Stimulated activated naive CD8-positive, alpha-beta T cell treated with anti-CD3 and anti-CD28 coated beads, Interleukin-15, amount 100 ng/mL, for 72 hours (primary cell): Measurements from ENCODE around the gene ITGA1.
A peak's percentile ranks its signal among the peaks of the same experiment; 100 is the strongest.

ENCODE experiments used
- ATAC-seq: fragments of 150-1000 bp; cut with Tn5 transposase; 2 replicates; pipeline ENCODE4 v1.10.0; 2021; ENCODE audit warnings: mild to moderate bottlenecking, moderate library complexity
- DNase-seq, 2 donors: peaks; one replicate each; pipeline ENCODE4 v3.0.0; 2021 to 2022
- H3K27ac Mint-ChIP-seq, 2 donors: one replicate each; pipeline ENCODE4 v1.8.0; 2022; ENCODE audit warnings: mild to moderate bottlenecking in 2 of 2, mixed read lengths in 2 of 2, moderate library complexity in 2 of 2
- H3K27me3 Mint-ChIP-seq: one replicate; pipeline ENCODE4 v1.8.0; 2022; ENCODE audit warnings: mixed read lengths
- H3K4me1 Mint-ChIP-seq: one replicate; pipeline ENCODE4 v1.8.0; 2022; ENCODE audit warnings: mild to moderate bottlenecking, mixed read lengths
- H3K4me3 Mint-ChIP-seq, 2 donors: one replicate each; pipeline ENCODE4 v1.8.0; 2022; ENCODE audit warnings: mild to moderate bottlenecking in 2 of 2, mixed read lengths in 2 of 2, moderate library complexity in 1 of 2
- H3K9me3 Mint-ChIP-seq, 2 donors: one replicate each; pipeline ENCODE4 v1.8.0; 2022; ENCODE audit warnings: mixed read lengths in 2 of 2

Gene ITGA1

DNA sequence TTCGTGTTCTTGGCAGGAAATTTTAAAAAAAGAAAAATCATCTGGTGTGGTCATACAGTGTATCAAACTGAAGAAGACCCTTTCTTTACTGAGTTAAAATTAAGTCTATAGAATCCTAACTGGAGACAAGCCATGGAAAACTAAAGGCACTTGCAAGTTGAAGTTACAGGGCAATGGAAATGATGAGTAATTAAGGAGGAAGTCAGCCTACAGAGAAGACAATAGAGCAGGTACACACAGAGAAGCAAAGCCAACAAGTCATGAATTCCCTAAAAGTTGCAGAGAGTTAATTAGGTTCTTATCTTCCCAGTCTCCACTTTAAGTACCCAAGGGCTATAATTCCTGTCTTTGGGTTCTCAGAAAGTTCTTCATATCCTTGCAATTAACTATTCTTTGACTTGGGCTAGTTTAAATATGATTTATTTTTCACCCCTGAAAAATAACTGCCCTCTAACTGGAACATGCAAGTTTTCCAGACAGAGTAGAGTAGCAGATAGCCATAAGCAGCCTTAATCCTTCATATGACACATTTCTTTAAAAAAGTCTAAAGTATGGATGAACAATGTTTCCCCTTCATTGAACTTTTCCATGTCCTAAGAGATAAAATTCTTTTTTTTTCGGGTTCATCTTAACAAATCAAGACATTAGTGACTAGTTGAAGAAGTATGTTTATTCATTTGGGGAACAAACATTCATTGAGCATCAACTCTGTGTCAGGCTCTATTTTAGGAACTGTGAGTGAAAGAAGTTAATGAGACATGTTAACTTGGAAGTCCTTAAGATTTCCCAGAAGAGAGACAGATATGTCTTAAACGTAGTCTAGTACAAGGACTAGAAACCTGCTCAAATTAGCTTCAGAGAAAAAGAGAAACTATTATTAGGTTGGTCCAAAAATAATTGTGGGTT is 196.3 kb downstream of the ITGA1 start:
- ATAC-seq (no peak), DNase-seq (no peak)
- H3K27me3 Mint-ChIP-seq: peaks cover 79% of the 10 kb centered on the region
- H3K27ac Mint-ChIP-seq: no peak overlapping the region
- no peaks in the 10 kb centered on the region for H3K9me3 Mint-ChIP-seq
- H3K4me1 Mint-ChIP-seq: peaks cover 22% of the 10 kb centered on the region
- H3K4me3 Mint-ChIP-seq: no peak overlapping the region

DNA sequence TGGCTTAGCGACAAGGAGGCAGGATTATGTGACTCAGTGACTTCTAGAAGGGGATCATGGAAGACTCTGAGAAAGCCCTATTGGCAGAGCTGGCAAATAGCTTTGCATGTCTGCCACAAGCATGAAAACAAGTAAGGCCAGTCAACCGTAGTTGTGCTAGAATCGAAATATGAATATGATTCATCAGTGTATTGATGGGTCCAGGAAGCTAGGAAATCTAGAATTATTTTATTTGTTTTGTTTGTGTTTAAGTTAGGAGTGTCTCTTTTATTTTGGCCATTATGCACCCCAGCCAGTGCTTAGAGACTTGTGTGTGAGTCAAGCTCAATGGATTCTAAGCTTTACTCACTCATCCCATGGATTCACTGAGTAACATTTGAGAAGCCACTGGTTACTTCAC is 197.6 kb downstream of the ITGA1 start:
- DNase-seq: no peak
- no peak overlapping the region for H3K27ac Mint-ChIP-seq
- H3K27me3 Mint-ChIP-seq: peaks cover 74% of the 10 kb centered on the region
- no peaks in the 10 kb centered on the region for H3K9me3 Mint-ChIP-seq
- ATAC-seq: no peak
- H3K4me3 Mint-ChIP-seq: no peak overlapping the region
- H3K4me1 Mint-ChIP-seq: peaks cover 27% of the 10 kb centered on the region

DNA sequence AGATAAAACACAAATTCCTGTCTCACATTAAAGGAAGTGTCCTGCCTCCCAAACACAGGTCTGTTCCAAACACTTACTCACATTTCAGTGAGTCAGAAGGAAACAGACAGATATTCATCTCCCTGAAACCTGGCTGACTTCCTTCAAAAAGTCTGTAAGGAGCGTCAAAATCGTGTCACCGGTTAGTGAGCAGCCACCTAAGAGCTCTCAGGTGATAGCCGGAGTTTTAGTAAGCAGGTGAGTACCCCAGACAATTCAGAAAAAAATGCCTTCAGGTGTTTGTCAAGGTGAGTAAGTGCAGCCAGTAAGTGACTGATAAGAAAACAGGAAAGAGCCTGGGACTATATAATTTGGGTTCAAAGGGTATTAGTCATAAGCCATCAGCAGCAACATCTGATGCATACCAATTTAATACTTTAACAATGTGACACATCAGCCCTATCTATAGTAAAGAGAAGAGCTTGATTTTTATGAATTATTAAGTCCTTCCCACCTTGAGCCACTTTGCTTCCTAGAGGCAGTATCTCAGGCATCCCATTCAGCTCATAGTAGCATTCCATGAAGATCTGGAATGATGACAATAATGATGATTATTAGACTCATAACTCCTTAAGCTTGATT is 200.1 kb downstream of the ITGA1 start:
- H3K4me1 Mint-ChIP-seq: peaks cover 27% of the 10 kb centered on the region
- H3K27me3 Mint-ChIP-seq: peaks cover 67% of the 10 kb centered on the region
- peak; percentile 64 for ATAC-seq
- H3K9me3 Mint-ChIP-seq: no peaks in the 10 kb centered on the region
- no peak for DNase-seq
- no peak overlapping the region for H3K4me3 Mint-ChIP-seq
- H3K27ac Mint-ChIP-seq: peak overlapping the region in 1 of 2 donors; percentile 18

DNA sequence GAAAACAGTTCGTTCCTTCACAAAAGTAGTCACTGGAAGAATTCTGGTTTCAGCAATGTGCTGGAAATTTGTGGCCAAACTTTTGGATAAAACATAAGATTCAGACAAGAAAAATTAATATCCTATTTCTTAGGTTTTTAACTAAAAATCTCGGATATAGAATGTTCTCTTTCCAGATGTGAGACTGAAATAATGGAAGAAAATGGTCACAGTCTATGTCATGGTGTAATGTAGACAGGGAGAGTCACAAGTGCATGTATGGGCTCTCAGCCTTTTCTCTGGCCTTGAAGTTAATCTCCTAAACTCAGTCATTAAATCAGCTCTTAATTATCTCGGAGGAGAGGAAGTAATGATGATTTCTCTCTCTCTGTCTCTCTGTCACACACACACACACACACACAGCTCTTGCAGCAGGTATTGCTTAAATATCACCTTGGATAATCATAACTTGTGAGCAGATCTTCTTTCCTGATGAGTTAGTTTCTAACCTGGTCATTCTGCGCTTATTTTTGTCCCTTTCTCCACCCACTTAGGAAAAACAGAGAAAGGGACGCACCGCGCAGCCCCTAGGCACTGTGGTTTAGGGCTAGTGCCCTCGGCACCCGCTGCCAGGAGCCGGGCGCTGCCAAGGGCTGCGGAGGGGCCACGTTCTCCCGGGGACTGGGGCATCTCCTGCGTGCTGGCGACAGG is 200.8 kb downstream of the ITGA1 start:
- no peak for DNase-seq
- ATAC-seq: peak; percentile 7
- Mint-ChIP-seq H3K27ac (peak overlapping the region in 1 of 2 donors; percentile 63), H3K4me3 (peak overlapping the region; percentile 67 to 83), H3K4me1 (peaks cover 26% of the 10 kb centered on the region), H3K27me3 (peaks cover 63% of the 10 kb centered on the region), H3K9me3 (no peaks in the 10 kb centered on the region)

DNA sequence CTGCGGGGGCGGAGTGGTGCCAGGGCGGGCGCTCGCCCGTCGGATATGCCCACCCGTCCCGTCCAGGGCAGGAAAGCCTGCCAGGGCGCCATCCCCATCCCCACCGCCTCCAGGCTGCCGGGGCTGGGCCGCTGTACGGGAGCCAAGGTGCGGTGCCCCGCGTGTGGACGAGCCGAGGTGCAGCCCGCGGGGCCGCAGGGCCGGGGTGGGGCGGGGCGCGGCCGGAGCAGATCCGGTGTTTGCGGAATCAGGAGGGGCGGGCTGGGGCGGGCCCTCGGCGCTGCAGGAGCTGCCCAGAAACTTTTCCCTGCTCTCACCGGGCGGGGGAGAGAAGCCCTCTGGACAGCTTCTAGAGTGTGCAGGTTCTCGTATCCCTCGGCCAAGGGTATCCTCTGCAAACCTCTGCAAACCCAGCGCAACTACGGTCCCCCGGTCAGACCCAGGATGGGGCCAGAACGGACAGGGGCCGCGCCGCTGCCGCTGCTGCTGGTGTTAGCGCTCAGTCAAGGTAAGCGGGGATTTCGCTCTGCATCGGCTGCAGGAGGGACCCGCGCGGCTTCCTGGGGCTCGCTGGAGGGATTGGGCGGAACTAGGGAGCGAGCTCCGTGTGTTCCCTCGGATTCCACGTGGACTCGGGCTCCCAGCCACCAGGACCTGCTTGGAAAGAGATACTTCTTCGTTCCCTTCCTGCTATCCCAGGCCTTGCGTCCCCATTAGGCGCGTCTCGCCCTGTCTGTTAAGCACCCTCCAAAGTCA is 201.5 kb downstream of the ITGA1 start, which contains the start of gene ITGA2:
Gene ITGA2 (plus strand): TSS at position 328 of the 756 bp plus-strand sequence. CDS start 117 bp downstream, at position 445.
- DNase-seq (peak; percentile 26 to 52), ATAC-seq (peak; percentile 72)
- H3K9me3 Mint-ChIP-seq: no peaks in the 10 kb centered on the region
- H3K4me1 Mint-ChIP-seq: peaks cover 20% of the 10 kb centered on the region
- peaks cover 56% of the 10 kb centered on the region for H3K27me3 Mint-ChIP-seq
- H3K27ac Mint-ChIP-seq: peak within 1 kb of the TSS in 1 of 2 donors; percentile 63
- peak within 1 kb of the TSS; percentile 79 to 83 for H3K4me3 Mint-ChIP-seq

DNA sequence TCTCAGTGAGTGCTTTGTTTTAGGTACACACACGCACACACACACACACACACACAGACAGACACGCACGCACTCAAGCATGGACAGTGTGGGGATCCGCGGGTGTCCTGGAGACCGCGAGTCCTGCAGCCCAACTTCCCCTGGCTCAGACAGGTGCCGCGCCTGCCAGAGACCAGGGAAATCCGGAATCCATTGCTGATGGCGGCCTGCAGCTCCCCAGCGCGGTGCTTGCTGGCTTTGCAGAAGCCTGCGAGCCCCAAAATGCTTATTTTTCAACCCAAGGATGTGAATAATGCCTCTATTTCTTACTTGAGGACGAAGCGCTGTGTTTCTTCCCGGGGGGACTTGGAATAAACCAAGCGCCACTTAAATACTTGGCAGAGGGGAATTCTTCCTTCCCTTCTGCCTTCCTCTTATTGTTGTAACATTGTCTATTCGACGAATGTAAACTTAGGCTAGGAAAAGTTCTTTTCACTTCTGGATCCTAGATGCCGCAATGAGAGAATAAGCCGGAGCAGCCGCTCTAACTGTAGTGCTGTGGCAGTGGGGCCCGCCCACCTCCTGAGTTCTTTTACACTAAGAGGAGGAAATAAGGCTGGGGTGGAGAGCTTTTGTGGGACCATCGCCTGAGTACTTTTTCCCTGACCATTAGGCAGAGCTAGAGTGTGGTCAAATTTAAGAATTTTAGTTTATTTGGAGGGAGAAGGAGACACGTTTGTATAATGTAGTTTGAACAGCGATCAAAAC is 202.2 kb downstream of the ITGA1 start:
- H3K27ac Mint-ChIP-seq: no peak overlapping the region
- peaks cover 20% of the 10 kb centered on the region for H3K4me1 Mint-ChIP-seq
- ATAC-seq (peak; percentile 63), DNase-seq (peak; percentile 21 to 32)
- H3K9me3 Mint-ChIP-seq: no peaks in the 10 kb centered on the region
- H3K4me3 Mint-ChIP-seq: peak overlapping the region; percentile 79 to 83
- H3K27me3 Mint-ChIP-seq: peaks cover 48% of the 10 kb centered on the region

DNA sequence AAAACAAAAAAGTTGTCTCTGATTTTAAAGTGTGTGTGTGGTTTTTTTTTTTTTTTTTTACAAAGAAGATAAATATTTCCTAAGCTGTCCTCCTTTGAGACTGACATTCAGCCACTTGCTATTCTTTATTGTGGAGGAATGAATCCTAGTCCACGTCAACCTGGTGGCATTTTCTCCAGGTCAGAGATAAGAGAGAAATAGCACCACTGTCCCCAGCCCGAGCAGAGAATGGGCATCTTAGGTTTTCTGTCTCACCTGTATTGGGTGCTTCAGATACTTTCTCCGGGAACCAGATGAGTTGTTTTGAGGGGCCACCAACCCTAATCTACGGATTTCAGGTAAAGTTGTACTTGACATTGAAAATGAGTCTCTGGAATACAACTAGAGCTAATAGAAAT is 202.8 kb downstream of the ITGA1 start:
- H3K27me3 Mint-ChIP-seq: peaks cover 47% of the 10 kb centered on the region

DNA sequence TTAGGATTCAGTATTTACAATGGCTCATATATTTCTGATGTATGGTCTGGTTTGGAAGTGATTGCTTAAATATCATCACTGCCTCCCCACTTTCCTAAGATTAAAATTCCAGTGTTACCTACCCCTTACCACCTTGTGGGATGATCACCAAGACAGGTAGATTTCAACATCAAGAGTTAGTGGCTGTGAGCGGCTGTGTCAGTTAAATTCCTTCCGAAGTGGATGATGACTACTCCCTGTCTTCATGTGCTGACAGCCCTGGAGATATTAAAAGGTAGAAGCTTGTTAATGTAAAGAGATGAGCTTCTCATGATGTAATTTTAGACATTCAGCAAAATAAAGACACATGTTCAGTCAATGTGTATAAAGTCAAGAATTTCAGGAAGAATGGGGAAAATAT is 205.7 kb downstream of the ITGA1 start:
- Mint-ChIP-seq H3K4me1 (peaks cover 10% of the 10 kb centered on the region), H3K4me3 (no peak overlapping the region), H3K9me3 (no peaks in the 10 kb centered on the region), H3K27ac (no peak overlapping the region), H3K27me3 (peaks cover 23% of the 10 kb centered on the region)
- DNase-seq: no peak
- ATAC-seq: no peak

More for the DNA sequence above, 202.8 kb downstream of the ITGA1 start:
- ATAC-seq: no peak
- H3K27ac Mint-ChIP-seq: no peak overlapping the region
- H3K4me1 Mint-ChIP-seq: peaks cover 20% of the 10 kb centered on the region
- DNase-seq: no peak
- H3K9me3 Mint-ChIP-seq: no peaks in the 10 kb centered on the region
- H3K4me3 Mint-ChIP-seq: no peak overlapping the region

DNA sequence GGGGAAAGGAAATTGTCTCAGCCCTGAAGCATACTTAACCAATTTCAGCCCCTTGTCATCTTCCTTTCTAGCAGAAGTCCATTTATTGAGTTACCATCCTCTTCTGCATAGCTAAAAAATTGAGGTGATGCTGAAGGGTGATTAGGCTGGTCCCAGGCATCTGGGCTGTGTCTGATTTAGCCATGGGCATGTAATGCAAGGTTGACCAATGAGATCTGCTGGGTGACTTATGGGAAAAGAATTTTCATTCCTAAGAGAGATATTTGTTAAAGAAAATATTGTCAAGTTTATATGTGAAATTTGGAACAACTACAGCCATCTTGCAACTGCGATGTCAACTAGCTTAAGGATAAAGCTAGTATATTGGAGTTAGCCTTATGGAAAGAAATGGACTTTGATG is 206.6 kb downstream of the ITGA1 start:
- Mint-ChIP-seq H3K4me1 (peaks cover 5% of the 10 kb centered on the region), H3K9me3 (no peaks in the 10 kb centered on the region), H3K4me3 (no peak overlapping the region), H3K27me3 (peaks cover 23% of the 10 kb centered on the region), H3K27ac (no peak overlapping the region)
- no peak for ATAC-seq
- DNase-seq: no peak

DNA sequence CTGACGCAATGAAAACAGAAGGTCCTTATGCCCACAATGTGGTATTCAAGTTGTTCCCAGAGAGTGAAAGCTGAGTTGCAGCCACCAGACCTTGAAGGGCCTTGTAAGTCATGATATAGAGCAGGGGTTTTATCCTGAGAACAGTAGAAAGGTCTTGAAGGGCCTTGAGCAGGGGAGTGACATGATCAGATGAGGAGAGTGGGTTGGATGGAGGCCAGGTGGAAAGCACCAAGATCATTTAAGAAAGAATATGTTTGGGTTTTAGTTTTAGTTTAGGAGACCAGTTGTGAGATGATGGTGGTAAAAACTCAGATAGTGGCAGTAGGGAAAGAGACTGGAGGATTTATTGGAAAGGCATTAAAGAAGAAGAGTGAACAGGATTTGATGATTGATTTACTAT is 207.4 kb downstream of the ITGA1 start:
- Mint-ChIP-seq H3K9me3 (no peaks in the 10 kb centered on the region), H3K27me3 (peaks cover 19% of the 10 kb centered on the region), H3K4me1 (peaks cover 3% of the 10 kb centered on the region), H3K4me3 (no peak overlapping the region), H3K27ac (no peak overlapping the region)
- ATAC-seq (no peak), DNase-seq (no peak)

DNA sequence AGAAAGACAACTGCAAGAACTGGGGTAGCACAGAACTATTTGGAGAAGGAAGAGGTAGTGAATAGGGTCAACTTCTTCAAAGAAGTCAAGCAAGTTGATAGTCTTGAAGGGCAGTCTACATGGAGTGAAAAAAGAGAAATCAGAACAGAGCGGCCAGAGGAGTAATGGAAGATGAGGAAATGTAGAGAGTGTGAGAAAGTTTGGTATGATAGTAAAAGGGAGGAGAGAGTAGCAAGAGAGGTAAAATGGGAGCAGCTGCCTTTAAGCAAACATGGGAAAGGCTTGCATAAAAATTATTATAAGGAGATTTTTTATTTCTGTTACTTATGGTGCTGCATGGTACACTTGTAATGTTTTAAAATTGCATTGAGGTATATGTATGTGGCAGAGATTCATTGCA is 208.2 kb downstream of the ITGA1 start:
- H3K4me3 Mint-ChIP-seq: no peak overlapping the region
- H3K27me3 Mint-ChIP-seq: peaks cover 15% of the 10 kb centered on the region
- ATAC-seq (no peak), DNase-seq (no peak)
- H3K9me3 Mint-ChIP-seq: no peaks in the 10 kb centered on the region
- no peaks in the 10 kb centered on the region for H3K4me1 Mint-ChIP-seq
- H3K27ac Mint-ChIP-seq: no peak overlapping the region

DNA sequence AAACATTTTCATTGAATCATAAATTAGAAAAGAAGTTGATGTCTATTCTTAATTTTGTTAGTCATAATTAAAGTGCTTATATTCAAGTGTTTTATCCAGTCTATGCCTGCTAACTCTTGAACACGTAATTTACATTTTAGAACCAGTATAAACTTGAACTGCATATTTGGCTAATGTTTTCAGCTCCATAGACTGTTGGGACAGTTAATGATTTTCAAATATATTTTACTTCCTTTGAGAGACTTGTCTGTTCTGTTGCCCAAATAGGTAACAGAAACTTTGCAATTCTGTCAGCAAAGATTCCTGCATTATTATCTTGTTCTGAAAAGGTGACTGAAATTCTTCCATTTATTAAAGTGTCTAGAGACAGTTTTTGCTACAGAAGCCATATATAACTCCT is 209.3 kb downstream of the ITGA1 start:
- Mint-ChIP-seq H3K4me3 (no peak overlapping the region), H3K4me1 (no peaks in the 10 kb centered on the region), H3K9me3 (no peaks in the 10 kb centered on the region), H3K27me3 (peaks cover 11% of the 10 kb centered on the region), H3K27ac (no peak overlapping the region)
- no peak for DNase-seq
- no peak for ATAC-seq

DNA sequence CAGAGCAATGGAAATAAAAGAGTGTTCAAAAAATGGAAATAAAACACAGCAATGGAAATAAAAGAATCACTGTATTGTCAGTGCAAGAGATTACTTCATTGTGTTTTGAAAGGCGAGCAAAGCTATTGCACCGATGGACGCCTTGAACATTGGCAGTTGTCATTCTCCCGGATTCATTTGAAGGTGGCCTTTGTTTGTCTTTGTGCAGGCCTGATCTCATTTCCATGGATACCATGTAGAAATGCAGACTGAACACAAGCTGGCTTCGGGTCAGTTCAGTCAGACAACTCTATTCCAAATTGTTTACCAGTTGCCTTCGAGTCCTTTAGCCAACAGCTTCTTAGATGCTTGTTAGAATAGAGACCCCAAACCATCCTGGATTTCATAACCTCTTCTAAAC is 209.7 kb downstream of the ITGA1 start:
- Mint-ChIP-seq H3K4me3 (no peak overlapping the region), H3K27me3 (peaks cover 7% of the 10 kb centered on the region), H3K9me3 (no peaks in the 10 kb centered on the region), H3K4me1 (no peaks in the 10 kb centered on the region), H3K27ac (no peak overlapping the region)
- ATAC-seq (no peak), DNase-seq (no peak)

DNA sequence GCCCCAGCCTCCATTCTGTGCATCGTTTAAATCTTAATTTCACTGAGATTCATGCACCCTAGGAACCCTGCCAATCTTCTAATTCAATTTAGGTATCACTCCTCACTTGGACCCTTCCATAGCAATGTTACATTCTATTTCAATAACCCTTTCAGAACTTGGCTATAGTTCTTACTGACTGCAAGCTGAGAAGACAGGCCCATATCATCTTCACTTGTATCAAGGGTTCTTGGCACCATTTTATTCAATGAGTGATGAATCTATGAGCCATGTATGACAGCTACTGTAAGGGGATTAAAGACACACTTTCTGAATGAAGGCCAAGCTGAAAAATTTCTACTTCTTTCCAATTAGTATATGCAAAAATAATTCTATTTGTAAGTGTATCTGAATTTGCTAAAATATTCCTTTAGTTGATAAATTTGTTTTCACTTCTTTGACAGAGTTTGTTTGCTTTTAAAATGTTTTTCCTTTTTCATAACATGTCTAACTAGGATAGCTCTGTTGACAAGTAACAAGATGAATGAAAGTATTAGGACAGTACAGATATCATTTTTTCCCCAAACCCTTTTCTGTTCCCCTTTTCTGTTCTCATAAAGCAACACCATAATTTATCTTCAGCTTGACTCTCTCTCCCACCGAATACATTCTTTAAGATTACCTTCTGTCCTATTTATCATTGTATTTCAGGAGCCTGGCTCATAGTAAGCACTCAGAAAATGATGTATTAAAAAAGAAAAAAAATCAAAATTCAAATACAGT is 211.0 kb downstream of the ITGA1 start:
- ATAC-seq: no peak
- H3K27me3 Mint-ChIP-seq: no peaks in the 10 kb centered on the region
- no peak overlapping the region for H3K4me3 Mint-ChIP-seq
- DNase-seq: no peak
- H3K4me1 Mint-ChIP-seq: peaks cover 7% of the 10 kb centered on the region
- no peaks in the 10 kb centered on the region for H3K9me3 Mint-ChIP-seq
- H3K27ac Mint-ChIP-seq: no peak overlapping the region
